ENCODE measurements around the gene TJP2.

- TF ChIP-seq FOXM1 (IDR thresholded peaks at IDR 0.05; ENCODE audit: low read depth, low read length) (no peak), REST (IDR thresholded peaks at IDR 0.05; ENCODE audit: low read depth, low read length) (no peak)
These were observed 5.0 kb downstream of the TJP2 start for GRCh38 chr9:69179037-69179436.

Measured in GM12878 (cell line).